Activated naive CD4-positive, alpha-beta T cell treated with anti-CD3 and anti-CD28 coated beads, Interleukin-2, amount 10 ng/mL, durations not matched to agents 5 hours and 36 hours (primary cell): Measurements from ENCODE around the gene ATP5F1C. TPM values are rescaled to one million over a fixed set of nuclear protein-coding genes. Genes with fewer than 3 reads are reported as not detected.

Experiments
- total RNA-seq, 2 experiments: library from RNA; stranded (reverse); gene quantifications; one replicate each; pipeline ENCODE4 v1.2.3, GENCODE V29; 2021

ATP5F1C gene
- 100 to 1,000 TPM; 241 to 248 TPM for total RNA-seq

GRCh38 chr10:7787857-7788638 lies at the start of gene ATP5F1C, which contains the start of gene KIN:
Gene ATP5F1C (plus strand): TSS chr10:7788177. CDS start chr10:7788208, 31 bp downstream.
Gene KIN (minus strand): TSS chr10:7787993. CDS start chr10:7787933, 60 bp downstream.

DNA sequence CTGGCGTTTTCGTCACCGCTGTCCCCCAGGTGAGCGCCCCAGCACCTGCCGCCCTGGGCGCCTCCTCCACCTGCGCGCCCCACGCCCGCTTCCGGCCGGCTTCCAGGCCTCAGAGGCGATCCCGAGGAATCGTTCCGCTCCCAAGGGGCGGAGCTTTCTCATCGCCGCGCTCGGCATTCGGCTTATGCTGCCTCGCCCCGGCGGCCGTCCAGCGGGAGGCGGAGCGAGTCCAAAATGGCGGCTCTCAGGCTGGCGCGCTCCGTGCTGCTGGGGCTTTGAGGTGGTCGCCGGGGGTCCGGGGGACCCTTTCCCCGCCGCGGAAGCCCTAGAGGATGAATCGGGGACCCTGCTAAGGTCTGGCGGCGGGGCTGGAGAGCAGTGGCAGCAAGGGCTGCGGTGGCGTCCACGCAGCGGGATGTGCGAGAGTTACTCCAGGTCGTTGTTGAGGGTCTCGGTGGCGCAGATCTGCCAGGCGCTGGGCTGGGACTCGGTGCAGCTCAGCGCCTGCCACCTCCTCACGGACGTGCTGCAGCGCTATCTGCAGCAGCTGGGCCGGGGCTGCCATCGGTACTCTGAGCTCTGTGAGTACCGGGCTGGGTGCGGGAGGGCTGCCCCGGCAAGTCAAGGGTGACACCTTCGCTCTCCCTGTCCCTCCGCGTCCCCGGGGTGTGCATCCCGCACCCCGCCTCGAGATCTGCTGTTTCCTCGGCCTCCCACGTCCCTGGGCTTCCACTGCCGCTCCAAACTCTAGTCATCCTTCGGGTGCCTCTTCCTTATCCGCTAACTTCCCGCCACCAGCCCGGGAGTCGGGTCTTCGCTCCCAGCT lies 30.5 kb downstream of the ATP5F1C start, which contains the start of gene TAF3:
TSS of gene TAF3 (plus strand) at position 211 of the 826 bp plus-strand sequence. CDS start at position 416, 205 bp downstream.

Other genes with a start within 250 kb of the ATP5F1C start
- gene ITIH5, start 121.2 kb upstream of the ATP5F1C start, total RNA-seq: not detected
- gene ITIH2, start 84.9 kb upstream of the ATP5F1C start, total RNA-seq: not detected
- gene KIN, start 184 bp upstream of the ATP5F1C start, total RNA-seq: 10 to 100 TPM; 11.2 to 11.7 TPM
- gene TAF3, start 30.3 kb downstream of the ATP5F1C start, total RNA-seq: 10 to 100 TPM; 12.7 to 13.4 TPM